Kidney epithelial cell (primary cell): ENCODE measurements around the gene GIMAP5. TPM values are rescaled to one million over a fixed set of nuclear protein-coding genes. Genes with fewer than 3 reads are reported as not detected.

Experiments
- DNase-seq: peaks from one replicate; pipeline ENCODE4 v3.0.0-alpha.2; 2010; ENCODE audit warnings: low read depth
- H3K27me3 ChIP-seq: 2 replicates; pipeline ENCODE4 v1.6.0; 2011; ENCODE audit warnings: low read length; ENCODE audit not compliant: control insufficient read depth, insufficient read depth
- H3K36me3 ChIP-seq: 2 replicates; pipeline ENCODE4 v1.5.1; 2011; ENCODE audit warnings: low read length; ENCODE audit not compliant: control insufficient read depth, insufficient read depth
- H3K4me3 ChIP-seq: 2 replicates; pipeline ENCODE4 v1.5.1; 2011; ENCODE audit warnings: low read depth, mild to moderate bottlenecking, control low read depth, low read length
- CTCF ChIP-seq: IDR thresholded peaks from 2 replicates; pipeline ENCODE4 v1.5.1; 2011; ENCODE audit warnings: mild to moderate bottlenecking, moderate library complexity, low read length, control low read depth, inconsistent platforms; ENCODE audit not compliant: insufficient read depth, poor library complexity, severe bottlenecking
- total RNA-seq: library from RNA; depleted of rRNA; stranded (reverse); fragments of >200 nt; gene quantifications from 2 replicates; pipeline ENCODE4 v1.2.3, GENCODE V29; 2015

GIMAP5 gene
- total RNA-seq, 1 donor from 2014 or later = 0.17 TPM

GRCh38 chr7:150732786-150733481 lies 4.3 kb upstream of the GIMAP5 start:
- no peak for TF ChIP-seq CTCF
- no peak overlapping the region for H3K4me3 ChIP-seq
- H3K27me3 ChIP-seq = no peaks in the 10 kb centered on the region
- no peaks in the 10 kb centered on the region for H3K36me3 ChIP-seq
- DNase-seq = no peak

- DNase-seq = no peak
- Histone ChIP-seq H3K27me3 (no peaks in the 10 kb centered on the region), H3K36me3 (no peaks in the 10 kb centered on the region), H3K4me3 (no peak overlapping the region)
- TF ChIP-seq CTCF = no peak
Observed at GRCh38 chr7:150733482-150734095, 3.6 kb upstream of the GIMAP5 start.

GRCh38 chr7:150734254-150734653 lies 3.0 kb upstream of the GIMAP5 start:
- TF ChIP-seq CTCF = no peak
- no peak for DNase-seq
- no peaks in the 10 kb centered on the region for H3K36me3 ChIP-seq
- no peak overlapping the region for H3K4me3 ChIP-seq
- no peaks in the 10 kb centered on the region for H3K27me3 ChIP-seq

GRCh38 chr7:150735596-150736358 lies 1.4 kb upstream of the GIMAP5 start:
- no peaks in the 10 kb centered on the region for H3K27me3 ChIP-seq
- H3K36me3 ChIP-seq = no peaks in the 10 kb centered on the region
- no peak for DNase-seq
- no peak for TF ChIP-seq CTCF
- H3K4me3 ChIP-seq = no peak overlapping the region

GRCh38 chr7:150736864-150737263 lies 354 bp upstream of the GIMAP5 start:
- no peak for TF ChIP-seq CTCF
- no peaks in the 10 kb centered on the region for H3K36me3 ChIP-seq
- no peak overlapping the region for H3K4me3 ChIP-seq
- no peak for DNase-seq
- H3K27me3 ChIP-seq = no peaks in the 10 kb centered on the region
